GM12873 (cell line): Measurements from ENCODE around the gene TANC1.

Experiments used
- CTCF ChIP-seq: IDR thresholded peaks from 2 replicates; pipeline ENCODE4 v1.5.1; 2012; ENCODE audit warnings: low read depth, mild to moderate bottlenecking, moderate library complexity, low read length, control low read depth; ENCODE audit not compliant: insufficient read depth; ENCODE audit errors: missing control alignments

Gene TANC1

GRCh38 chr2:159080641-159081040 is 112.2 kb downstream of the TANC1 start:
- no peak for TF ChIP-seq CTCF

GRCh38 chr2:159082119-159082518 is 113.7 kb downstream of the TANC1 start:
- no peak for TF ChIP-seq CTCF

GRCh38 chr2:159084384-159085370 is 116.2 kb downstream of the TANC1 start:
- TF ChIP-seq CTCF = no peak

- no peak for TF ChIP-seq CTCF
Observed at GRCh38 chr2:159086342-159086741, 117.9 kb downstream of the TANC1 start.

GRCh38 chr2:159086826-159087225 is 118.4 kb downstream of the TANC1 start:
- TF ChIP-seq CTCF = no peak

GRCh38 chr2:159088906-159089305 is 120.5 kb downstream of the TANC1 start:
- TF ChIP-seq CTCF = no peak

- TF ChIP-seq CTCF = no peak
Observed at GRCh38 chr2:159089543-159089942, 121.1 kb downstream of the TANC1 start.
